Esophagus squamous epithelium (tissue), 4 donors: ENCODE results near the gene CCM2.

Source experiments
- CTCF ChIP-seq, 6 experiments: fragments of 450-650 bp in 4 of 6; fragments of 200-600 bp in 2 of 6; sonication (generic) in 2 of 6; IDR thresholded peaks; one replicate each; pipeline ENCODE4 v1.5.1; 2016 to 2019; ENCODE audit warnings: antibody characterized with exemption in 6 of 6, mild to moderate bottlenecking in 4 of 6, moderate library complexity in 4 of 6
- POLR2A ChIP-seq, 4 donors: fragments of 450-650 bp; IDR thresholded peaks; one replicate each; pipeline ENCODE4 v1.6.1; 2017; ENCODE audit warnings: antibody characterized with exemption in 4 of 4, mild to moderate bottlenecking in 4 of 4, moderate library complexity in 3 of 4

DNA sequence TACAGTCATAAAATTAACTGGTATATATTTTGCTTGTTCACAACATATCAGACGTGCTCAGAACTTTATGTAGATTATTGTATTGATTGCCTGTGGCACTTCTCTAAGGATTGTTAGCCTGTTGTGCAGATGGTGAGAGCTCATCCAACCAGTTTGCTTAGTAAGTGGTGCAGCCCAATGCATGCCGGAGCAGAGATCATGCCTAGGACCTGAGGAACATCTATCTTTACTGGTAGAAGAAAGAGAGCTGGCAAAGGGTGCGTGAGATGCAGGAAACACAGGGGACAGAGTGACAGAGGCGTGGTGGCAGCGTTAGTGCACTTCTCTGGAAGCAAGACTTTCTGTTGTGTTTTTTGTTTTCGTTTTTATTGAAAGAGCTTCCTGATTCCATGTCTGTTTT lies 35.9 kb downstream of the CCM2 start:
- TF ChIP-seq CTCF (IDR thresholded peaks at IDR 0.05), result no peak
- no peak for TF ChIP-seq POLR2A (IDR thresholded peaks at IDR 0.05)
